ENCODE results near the gene OR3A3. TPM values are rescaled to one million over a fixed set of nuclear protein-coding genes. Genes with fewer than 3 reads are reported as not detected.
A peak's percentile ranks its signal among the peaks of the same experiment; 100 is the strongest.
"Not testable (repeated sequence)": the region's sequence is repeated elsewhere in the genome, so short reads cannot be mapped to it uniquely, and the experiment has no call there.

The OR3A3 gene
- polyA plus RNA-seq, 4 donors = not detected

DNA sequence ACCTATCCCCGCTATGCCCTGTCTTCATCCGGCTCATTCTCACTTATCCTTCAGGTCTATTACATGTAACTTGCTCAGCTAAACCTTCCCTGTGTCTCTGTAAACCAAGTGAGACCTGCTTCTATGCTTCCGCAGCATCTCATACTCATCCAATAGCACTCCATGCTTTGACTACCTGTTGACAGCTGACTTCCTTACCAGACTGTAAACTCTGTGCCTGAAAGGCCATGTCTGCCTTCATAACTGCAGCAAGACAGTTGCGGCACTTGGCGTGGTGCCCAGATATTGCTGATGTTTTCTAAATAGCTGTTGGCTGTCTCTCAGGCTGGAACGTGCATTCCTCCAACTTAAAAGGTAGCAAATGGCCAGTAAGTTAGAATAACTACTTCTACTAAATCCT is 11.1 kb upstream of the OR3A3 start:
- FAIRE-seq = no peak
- Histone ChIP-seq H3K36me3 (ENCODE audit: control insufficient read depth in 3 of 3, insufficient read depth in 2 of 3, low read depth in 1 of 3, low read length in 3 of 3) (no peaks in the 10 kb centered on the region), H3K9me3 (ENCODE audit: control insufficient read depth in 2 of 2, insufficient read depth in 1 of 2, low read depth in 1 of 2, low read length in 1 of 2) (no peaks in the 10 kb centered on the region), H3K4me1 (ENCODE audit: control insufficient read depth in 3 of 3, insufficient read depth in 2 of 3, low read depth in 1 of 3, low read length in 2 of 3) (no peaks in the 10 kb centered on the region), H3K27ac (ENCODE audit: low read depth in 1 of 3, low read length in 2 of 3) (no peak overlapping the region), H3K27me3 (ENCODE audit: control insufficient read depth in 3 of 3, insufficient read depth in 3 of 3, low read length in 3 of 3) (no peaks in the 10 kb centered on the region), H3K4me3 (ENCODE audit: low read depth in 1 of 3, low read length in 3 of 3) (no peak overlapping the region)
- 49 to 61% (median 55%) methylated on average over 6 of the region's 6 CpGs for WGBS, 3 donors
- DNase-seq = no peak

DNA sequence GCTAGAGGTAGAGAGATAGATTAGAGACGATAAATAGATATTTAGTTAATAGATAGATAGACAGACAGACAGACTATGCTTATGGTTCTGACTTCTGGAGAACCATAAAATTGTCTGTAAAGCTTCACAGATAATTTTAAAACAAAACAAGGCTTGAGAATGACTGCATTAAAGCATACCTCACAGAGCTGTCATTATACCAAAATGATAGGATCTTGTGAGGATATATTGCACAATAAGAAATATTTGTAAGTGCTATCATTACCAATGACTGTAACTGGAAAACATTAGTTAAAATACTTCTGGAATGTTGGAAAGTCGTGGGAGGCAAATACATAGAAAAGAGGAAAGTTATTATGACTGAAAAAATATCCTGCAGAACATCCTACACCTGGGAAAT is 9.4 kb upstream of the OR3A3 start:
- no peak for FAIRE-seq
- Histone ChIP-seq H3K36me3 (ENCODE audit: control insufficient read depth in 3 of 3, insufficient read depth in 2 of 3, low read depth in 1 of 3, low read length in 3 of 3) (no peaks in the 10 kb centered on the region), H3K4me3 (ENCODE audit: low read depth in 1 of 3, low read length in 3 of 3) (no peak overlapping the region), H3K27ac (ENCODE audit: low read depth in 1 of 3, low read length in 2 of 3) (no peak overlapping the region), H3K9me3 (ENCODE audit: control insufficient read depth in 2 of 2, insufficient read depth in 1 of 2, low read depth in 1 of 2, low read length in 1 of 2) (no peaks in the 10 kb centered on the region), H3K4me1 (ENCODE audit: control insufficient read depth in 3 of 3, insufficient read depth in 2 of 3, low read depth in 1 of 3, low read length in 2 of 3) (no peaks in the 10 kb centered on the region), H3K27me3 (ENCODE audit: control insufficient read depth in 3 of 3, insufficient read depth in 3 of 3, low read length in 3 of 3) (no peaks in the 10 kb centered on the region)
- no peak for DNase-seq
- WGBS, 3 donors = 53 to 64% (median 53%) methylated on average over 2 of the region's 2 CpGs

DNA sequence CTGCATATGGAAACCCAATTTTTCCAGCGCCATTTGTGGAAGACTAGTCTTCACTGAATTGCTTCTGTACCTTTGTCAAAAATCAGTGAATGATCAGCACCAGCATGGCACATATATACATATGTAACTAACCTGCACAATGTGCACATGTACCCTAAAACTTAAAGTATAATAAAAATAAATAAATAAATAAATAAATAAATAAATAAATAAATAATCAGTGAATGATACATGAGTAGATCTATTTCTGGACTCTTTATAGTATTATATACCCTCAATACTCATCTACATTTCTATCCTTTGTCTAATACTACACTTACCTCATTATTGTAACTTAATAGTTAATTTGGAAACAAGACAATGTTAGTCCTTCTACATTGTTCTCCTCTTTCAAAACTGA is 7.3 kb upstream of the OR3A3 start:
- H3K36me3 ChIP-seq (ENCODE audit: control insufficient read depth in 3 of 3, insufficient read depth in 2 of 3, low read depth in 1 of 3, low read length in 3 of 3); H3K4me1 ChIP-seq (ENCODE audit: control insufficient read depth in 3 of 3, insufficient read depth in 2 of 3, low read depth in 1 of 3, low read length in 2 of 3); DNase-seq; H3K27ac ChIP-seq (ENCODE audit: low read depth in 1 of 3, low read length in 2 of 3); FAIRE-seq; H3K4me3 ChIP-seq (ENCODE audit: low read depth in 1 of 3, low read length in 3 of 3); H3K9me3 ChIP-seq (ENCODE audit: control insufficient read depth in 2 of 2, insufficient read depth in 1 of 2, low read depth in 1 of 2, low read length in 1 of 2); H3K27me3 ChIP-seq (ENCODE audit: control insufficient read depth in 3 of 3, insufficient read depth in 3 of 3, low read length in 3 of 3): not testable (repeated sequence)
- WGBS, 3 donors = 58 to 83% (median 77%) methylated on average over 1 of the region's 1 CpG

DNA sequence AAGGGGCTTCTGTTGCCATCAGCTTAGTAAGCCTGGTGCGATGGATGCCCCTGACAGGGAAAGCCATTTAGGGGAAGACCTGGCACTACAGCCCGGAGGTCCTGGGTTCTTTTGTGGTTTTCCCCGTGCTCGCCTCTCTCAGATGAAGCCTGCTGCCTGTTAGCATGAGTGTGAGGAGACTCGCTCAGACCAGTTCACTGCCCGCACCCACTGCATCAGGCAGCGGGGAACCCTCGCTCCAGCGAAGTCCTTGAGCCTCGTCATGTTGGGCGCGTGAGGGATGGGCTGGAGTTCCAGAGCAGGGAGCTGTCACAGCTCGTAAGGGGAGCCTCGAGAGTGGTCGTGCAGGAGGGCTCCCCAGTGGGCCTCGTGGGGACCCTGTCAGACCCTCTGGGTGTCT is 1.0 kb downstream of the OR3A3 start:
- H3K27me3 ChIP-seq (ENCODE audit: control insufficient read depth in 3 of 3, insufficient read depth in 3 of 3, low read length in 3 of 3); FAIRE-seq; H3K9me3 ChIP-seq (ENCODE audit: control insufficient read depth in 2 of 2, insufficient read depth in 1 of 2, low read depth in 1 of 2, low read length in 1 of 2); H3K27ac ChIP-seq (ENCODE audit: low read depth in 1 of 3, low read length in 2 of 3); DNase-seq; H3K4me3 ChIP-seq (ENCODE audit: low read depth in 1 of 3, low read length in 3 of 3); H3K36me3 ChIP-seq (ENCODE audit: control insufficient read depth in 3 of 3, insufficient read depth in 2 of 3, low read depth in 1 of 3, low read length in 3 of 3); H3K4me1 ChIP-seq (ENCODE audit: control insufficient read depth in 3 of 3, insufficient read depth in 2 of 3, low read depth in 1 of 3, low read length in 2 of 3): not testable (repeated sequence)
- WGBS, 3 donors = 50 to 78% methylated on average over 1 to 4 of the region's 16 CpGs; no CpG with 5 or more reads in 1 of the 3 donors

GRCh38 chr17:3415610-3416009 is 4.4 kb downstream of the OR3A3 start:
- no peaks in the 10 kb centered on the region for H3K4me1 ChIP-seq (ENCODE audit: control insufficient read depth in 3 of 3, insufficient read depth in 2 of 3, low read depth in 1 of 3, low read length in 2 of 3)

GRCh38 chr17:3418222-3418621 is 7.1 kb downstream of the OR3A3 start:
- no peaks in the 10 kb centered on the region for H3K27me3 ChIP-seq (ENCODE audit: control insufficient read depth in 3 of 3, insufficient read depth in 3 of 3, low read length in 3 of 3)
- DNase-seq = no peak
- 47 to 80% (median 49%) methylated on average over 2 of the region's 2 CpGs for WGBS, 3 donors

More at GRCh38 chr17:3415610-3416009, 4.4 kb downstream of the OR3A3 start:
- FAIRE-seq = no peak
- Histone ChIP-seq H3K4me3 (ENCODE audit: low read depth in 1 of 3, low read length in 3 of 3) (no peak overlapping the region), H3K27ac (ENCODE audit: low read depth in 1 of 3, low read length in 2 of 3) (no peak overlapping the region), H3K9me3 (ENCODE audit: control insufficient read depth in 2 of 2, insufficient read depth in 1 of 2, low read depth in 1 of 2, low read length in 1 of 2) (no peaks in the 10 kb centered on the region), H3K27me3 (ENCODE audit: control insufficient read depth in 3 of 3, insufficient read depth in 3 of 3, low read length in 3 of 3) (no peaks in the 10 kb centered on the region), H3K36me3 (ENCODE audit: control insufficient read depth in 3 of 3, insufficient read depth in 2 of 3, low read depth in 1 of 3, low read length in 3 of 3) (no peaks in the 10 kb centered on the region)
- no peak for DNase-seq
- 75 to 79% (median 78%) methylated on average over 5 of the region's 5 CpGs for WGBS, 3 donors

DNA sequence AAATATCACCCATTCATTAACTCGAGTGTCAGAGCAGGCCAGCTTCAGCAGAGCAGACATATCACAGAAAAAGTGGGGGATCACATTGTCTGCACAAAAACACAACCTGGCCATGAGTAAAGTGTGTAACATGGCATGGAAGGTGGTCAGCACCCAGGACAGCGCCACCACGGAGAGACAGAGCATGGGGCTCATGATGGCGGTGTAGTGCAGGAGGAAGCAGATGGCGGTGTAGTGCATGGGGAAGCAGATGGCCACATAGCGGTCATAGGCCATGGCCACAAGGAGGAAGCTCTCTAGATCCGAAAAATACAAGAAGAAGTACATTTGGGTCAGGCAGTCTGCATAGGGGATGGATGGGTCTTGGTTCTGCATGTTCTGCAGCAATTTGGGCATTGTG is 22.0 kb downstream of the OR3A3 start:
- not testable (repeated sequence) for H3K9me3 ChIP-seq (ENCODE audit: control insufficient read depth in 2 of 2, insufficient read depth in 1 of 2, low read depth in 1 of 2, low read length in 1 of 2); H3K27me3 ChIP-seq (ENCODE audit: control insufficient read depth in 3 of 3, insufficient read depth in 3 of 3, low read length in 3 of 3); FAIRE-seq; H3K4me1 ChIP-seq (ENCODE audit: control insufficient read depth in 3 of 3, insufficient read depth in 2 of 3, low read depth in 1 of 3, low read length in 2 of 3); H3K27ac ChIP-seq (ENCODE audit: low read depth in 1 of 3, low read length in 2 of 3); H3K4me3 ChIP-seq (ENCODE audit: low read depth in 1 of 3, low read length in 3 of 3); H3K36me3 ChIP-seq (ENCODE audit: control insufficient read depth in 3 of 3, insufficient read depth in 2 of 3, low read depth in 1 of 3, low read length in 3 of 3)
- 27 to 49% (median 41%) methylated on average over 7 of the region's 7 CpGs for WGBS, 3 donors
- DNase-seq = peak in 1 of 2 donors; percentile 15

More at GRCh38 chr17:3418222-3418621, 7.1 kb downstream of the OR3A3 start:
- no peaks in the 10 kb centered on the region for H3K36me3 ChIP-seq (ENCODE audit: control insufficient read depth in 3 of 3, insufficient read depth in 2 of 3, low read depth in 1 of 3, low read length in 3 of 3)
- no peaks in the 10 kb centered on the region for H3K4me1 ChIP-seq (ENCODE audit: control insufficient read depth in 3 of 3, insufficient read depth in 2 of 3, low read depth in 1 of 3, low read length in 2 of 3)
- H3K4me3 ChIP-seq (ENCODE audit: low read depth in 1 of 3, low read length in 3 of 3) = no peak overlapping the region
- FAIRE-seq = no peak
- no peak overlapping the region for H3K27ac ChIP-seq (ENCODE audit: low read depth in 1 of 3, low read length in 2 of 3)
- H3K9me3 ChIP-seq (ENCODE audit: control insufficient read depth in 2 of 2, insufficient read depth in 1 of 2, low read depth in 1 of 2, low read length in 1 of 2) = no peaks in the 10 kb centered on the region

DNA sequence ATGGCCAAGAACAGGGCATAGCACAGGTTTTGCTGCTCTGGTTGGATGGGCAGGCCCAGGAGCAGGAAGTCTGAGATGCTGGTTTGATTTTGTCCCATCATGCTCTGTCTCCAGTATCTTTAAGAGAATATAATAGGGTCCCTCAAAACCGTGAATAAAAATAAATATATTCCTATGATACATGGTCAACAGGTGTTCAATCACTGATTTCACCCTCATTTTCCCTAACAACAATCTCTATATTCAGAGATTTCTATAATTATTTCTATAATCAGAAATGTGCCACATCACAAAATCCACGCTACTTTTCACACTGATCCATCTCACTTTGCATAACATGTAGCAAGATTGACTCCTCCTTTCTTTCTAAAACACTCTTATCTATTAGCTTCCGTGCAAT is 22.6 kb downstream of the OR3A3 start, which contains the start of gene OR1E2:
Gene OR1E2, minus strand, starts transcription at position 101 of the 400 bp plus-strand sequence. Its CDS starts 0 bp downstream, at position 101.
- FAIRE-seq = no peak

GRCh38 chr17:3438368-3438767 is 27.2 kb downstream of the OR3A3 start:
- FAIRE-seq = no peak

More for the DNA sequence above, 22.6 kb downstream of the OR3A3 start, which contains the start of gene OR1E2:
- Histone ChIP-seq H3K4me3 (ENCODE audit: low read depth in 1 of 3, low read length in 3 of 3) (no peak within 1 kb of the TSS), H3K4me1 (ENCODE audit: control insufficient read depth in 3 of 3, insufficient read depth in 2 of 3, low read depth in 1 of 3, low read length in 2 of 3) (no peaks in the 10 kb centered on the region), H3K9me3 (ENCODE audit: control insufficient read depth in 2 of 2, insufficient read depth in 1 of 2, low read depth in 1 of 2, low read length in 1 of 2) (no peaks in the 10 kb centered on the region), H3K27me3 (ENCODE audit: control insufficient read depth in 3 of 3, insufficient read depth in 3 of 3, low read length in 3 of 3) (no peaks in the 10 kb centered on the region), H3K36me3 (ENCODE audit: control insufficient read depth in 3 of 3, insufficient read depth in 2 of 3, low read depth in 1 of 3, low read length in 3 of 3) (no peaks in the 10 kb centered on the region), H3K27ac (ENCODE audit: low read depth in 1 of 3, low read length in 2 of 3) (no peak within 1 kb of the TSS)
- no peak for DNase-seq
- WGBS, 3 donors = 61 to 74% (median 66%) methylated on average over 3 of the region's 3 CpGs

More at GRCh38 chr17:3438368-3438767, 27.2 kb downstream of the OR3A3 start:
- no peaks in the 10 kb centered on the region for H3K4me1 ChIP-seq (ENCODE audit: control insufficient read depth in 3 of 3, insufficient read depth in 2 of 3, low read depth in 1 of 3, low read length in 2 of 3)
- H3K4me3 ChIP-seq (ENCODE audit: low read depth in 1 of 3, low read length in 3 of 3) = no peak overlapping the region
- H3K27ac ChIP-seq (ENCODE audit: low read depth in 1 of 3, low read length in 2 of 3) = no peak overlapping the region
- DNase-seq = no peak
- H3K27me3 ChIP-seq (ENCODE audit: control insufficient read depth in 3 of 3, insufficient read depth in 3 of 3, low read length in 3 of 3) = peaks cover 0 to 2% (median 2%) of the 10 kb centered on the region in 3 donors
- H3K36me3 ChIP-seq (ENCODE audit: control insufficient read depth in 3 of 3, insufficient read depth in 2 of 3, low read depth in 1 of 3, low read length in 3 of 3) = no peaks in the 10 kb centered on the region
- WGBS, 3 donors = 44 to 63% (median 55%) methylated on average over 1 of the region's 1 CpG
- H3K9me3 ChIP-seq (ENCODE audit: control insufficient read depth in 2 of 2, insufficient read depth in 1 of 2, low read depth in 1 of 2, low read length in 1 of 2) = no peaks in the 10 kb centered on the region

Measured in small intestine (tissue), 7 donors.